Liver (tissue), 9 donors: ENCODE results near the gene KTN1. TPM values are rescaled to one million over a fixed set of nuclear protein-coding genes. Genes with fewer than 3 reads are reported as not detected.

ENCODE experiments used
- DNase-seq: peaks from one replicate; pipeline ENCODE4 v3.0.0-alpha.2; 2017; ENCODE audit warnings: low spot score
- H3K27ac ChIP-seq, 2 donors: one replicate each; pipeline ENCODE4 v1.7.0; 2013; ENCODE audit warnings: inconsistent platforms in 2 of 2, low read length in 2 of 2, control low read depth in 1 of 2, low read depth in 1 of 2, mild to moderate bottlenecking in 1 of 2
- H3K27me3 ChIP-seq, 4 donors: one replicate each; pipeline versions ENCODE4 v1.6.1 to v1.7.0; 2013; ENCODE audit warnings: low read length in 3 of 4, inconsistent platforms in 1 of 4, mild to moderate bottlenecking in 1 of 4, moderate library complexity in 1 of 4; ENCODE audit not compliant: control insufficient read depth in 4 of 4, insufficient read depth in 4 of 4
- H3K36me3 ChIP-seq, 4 donors: one replicate each; pipeline versions ENCODE4 v1.6.1 to v1.7.0; 2013; ENCODE audit warnings: low read length in 3 of 4, mild to moderate bottlenecking in 3 of 4, low read depth in 1 of 4, moderate library complexity in 1 of 4; ENCODE audit not compliant: control insufficient read depth in 4 of 4, insufficient read depth in 3 of 4
- H3K4me1 ChIP-seq, 4 donors: one replicate each; pipeline versions ENCODE4 v1.6.1 to v1.7.0; 2013; ENCODE audit warnings: low read length in 3 of 4, mild to moderate bottlenecking in 3 of 4, moderate library complexity in 1 of 4; ENCODE audit not compliant: control insufficient read depth in 4 of 4, insufficient read depth in 4 of 4
- H3K4me3 ChIP-seq, 3 donors: one replicate each; pipeline versions ENCODE4 v1.6.1 to v1.7.0; 2013; ENCODE audit warnings: low read length in 3 of 3, control low read depth in 1 of 3, low read depth in 1 of 3, mild to moderate bottlenecking in 1 of 3
- H3K9ac ChIP-seq, 2 donors: one replicate each; pipeline ENCODE4 v1.7.0; 2013; ENCODE audit warnings: low read length in 2 of 2, mild to moderate bottlenecking in 2 of 2, moderate library complexity in 2 of 2, control low read depth in 1 of 2, low read depth in 1 of 2
- H3K9me3 ChIP-seq, 4 donors: one replicate each; pipeline versions ENCODE4 v1.6.1 to v1.7.0; 2013; ENCODE audit warnings: low read length in 3 of 4; ENCODE audit not compliant: control insufficient read depth in 4 of 4
- EGR1 ChIP-seq, 2 donors: IDR thresholded peaks; 2 replicates each; pipeline ENCODE4 v1.6.1; 2016 to 2018; ENCODE audit warnings: antibody characterized with exemption in 2 of 2, low read depth in 2 of 2
- FOXA1 ChIP-seq: IDR thresholded peaks from 2 replicates; pipeline ENCODE4 v1.6.1; 2016; ENCODE audit warnings: antibody characterized with exemption
- FOXA2 ChIP-seq: IDR thresholded peaks from 2 replicates; pipeline ENCODE4 v1.6.1; 2016; ENCODE audit warnings: antibody characterized with exemption
- GABPA ChIP-seq, 2 donors: IDR thresholded peaks in 1 of 2; conservative IDR thresholded peaks in 1 of 2; 2 replicates each; pipeline ENCODE4 v1.6.1; 2016; ENCODE audit warnings: antibody characterized with exemption in 2 of 2, mild to moderate bottlenecking in 1 of 2, moderate library complexity in 1 of 2
- HNF4A ChIP-seq, 2 donors: conservative IDR thresholded peaks; 2 replicates each; pipeline ENCODE4 v1.6.1; 2016; ENCODE audit warnings: antibody characterized with exemption in 2 of 2, mild to moderate bottlenecking in 2 of 2
- HNF4G ChIP-seq: IDR thresholded peaks from 2 replicates; pipeline ENCODE4 v1.6.1; 2016; ENCODE audit warnings: antibody characterized with exemption
- JUND ChIP-seq, 2 donors: IDR thresholded peaks; 2 replicates each; pipeline ENCODE4 v1.6.1; 2016; ENCODE audit warnings: antibody characterized with exemption in 2 of 2
- NR2F2 ChIP-seq: IDR thresholded peaks from 2 replicates; pipeline ENCODE4 v1.6.1; 2016; ENCODE audit warnings: antibody characterized with exemption
- RAD21 ChIP-seq, 2 donors: IDR thresholded peaks; 2 replicates each; pipeline ENCODE4 v1.6.1; 2016; ENCODE audit warnings: antibody characterized with exemption in 2 of 2, mild to moderate bottlenecking in 2 of 2
- RXRA ChIP-seq, 2 donors: IDR thresholded peaks; 2 replicates each; pipeline ENCODE4 v1.6.1; 2017 to 2018; ENCODE audit warnings: antibody characterized with exemption in 2 of 2, mild to moderate bottlenecking in 1 of 2
- SP1 ChIP-seq: IDR thresholded peaks from 2 replicates; pipeline ENCODE4 v1.6.1; 2018; ENCODE audit warnings: antibody characterized with exemption, mild to moderate bottlenecking
- TAF1 ChIP-seq: conservative IDR thresholded peaks from 2 replicates; pipeline ENCODE4 v1.6.1; 2016; ENCODE audit warnings: antibody characterized with exemption, mild to moderate bottlenecking
- YY1 ChIP-seq: IDR thresholded peaks from 2 replicates; pipeline ENCODE4 v1.6.1; 2016; ENCODE audit warnings: antibody characterized with exemption, mild to moderate bottlenecking
- WGBS: extraction: QIAGEN DNeasy Blood & Tissue Kit; methylation state at CpG from one replicate; pipeline ENCODE4 v1.1.7; 2013; 5-methylcytosine and 5-hydroxymethylcytosine counted together
- polyA plus RNA-seq, 2 donors: library from polyadenylated mRNA; stranded (reverse) in 1 of 2; unstranded in 1 of 2; fragments of 200-250 nt in 1 of 2; fragments of >200 nt in 1 of 2; fragmentation: Nextera tagmentation in 1 of 2; extraction: Ambion mirVana in 1 of 2; gene quantifications; one replicate each; pipeline versions ENCODE4 v1.2.1 to v1.2.3, GENCODE V29; 2013 to 2015
- total RNA-seq, 2 donors: library from RNA; depleted of rRNA; stranded (reverse); fragments of >200 nt; gene quantifications; one replicate each; pipeline ENCODE4 v1.2.3, GENCODE V29; 2014
- TF ChIP-seq, protein P1 (sequence below): IDR thresholded peaks from 2 replicates; pipeline ENCODE4 v1.6.1; 2016; ENCODE audit warnings: antibody characterized with exemption
- TF ChIP-seq, protein P2 (sequence below): IDR thresholded peaks from 2 replicates; pipeline ENCODE4 v1.6.1; 2016; ENCODE audit warnings: antibody characterized with exemption, mild to moderate bottlenecking
- TF ChIP-seq, protein P3 (sequence below): fragments of 150-350 bp; IDR thresholded peaks from 2 replicates; pipeline ENCODE4 v1.5.1; 2017; ENCODE audit warnings: improper control_type of control experiment, low read depth, low read length; ENCODE audit not compliant: missing input control
- TF ChIP-seq, protein P4 (sequence below): IDR thresholded peaks from 2 replicates; pipeline ENCODE4 v1.6.1; 2016; ENCODE audit warnings: antibody characterized with exemption
- TF ChIP-seq, protein P5 (sequence below): IDR thresholded peaks from 2 replicates; pipeline ENCODE4 v1.6.1; 2016; ENCODE audit warnings: antibody characterized with exemption
- donor health status: healthy.
- donor health status: healthy.
- donor health status: healthy.
- donor health status: healthy.
- donor health status: healthy.

The KTN1 gene
- total and polyA plus RNA-seq, 4 donors = 34.9 to 141 (median 59.6) TPM

DNA sequence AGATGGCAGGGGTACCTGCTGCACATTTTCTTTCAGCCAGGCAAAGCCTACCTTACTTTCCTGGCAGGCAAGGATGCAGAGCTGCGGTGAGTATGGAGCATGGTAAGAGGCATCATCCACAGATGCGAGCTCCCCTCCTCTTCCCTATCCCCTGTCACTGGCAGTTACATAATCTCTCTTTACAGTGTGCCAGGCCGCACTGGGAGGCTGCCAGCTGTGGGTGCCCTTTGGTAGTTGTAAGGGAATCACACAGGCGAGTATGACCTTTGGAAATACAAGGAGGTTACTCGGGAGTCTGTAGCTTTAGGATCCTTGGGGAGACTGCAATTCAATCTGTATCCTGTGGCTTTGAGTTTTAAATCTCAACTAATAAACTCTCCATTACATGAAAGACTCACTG is 132.5 kb downstream of the KTN1 start:
- Histone ChIP-seq H3K27me3 (no peaks in the 10 kb centered on the region), H3K4me3 (no peak overlapping the region), H3K4me1 (peaks cover 4 to 7% (median 6%) of the 10 kb centered on the region in 4 donors), H3K9me3 (no peaks in the 10 kb centered on the region), H3K36me3 (no peaks in the 10 kb centered on the region), H3K9ac (no peak overlapping the region), H3K27ac (no peak overlapping the region)
- no peak for DNase-seq
- WGBS = 49% methylated on average over 5 of the region's 5 CpGs
- peak in 1 of 2 donors; percentile 26 for TF ChIP-seq JUND (IDR thresholded peaks at IDR 0.05)
- TF ChIP-seq HNF4G = peak; percentile 28
- TF ChIP-seq FOXA1 = peak; percentile 20
- peak; percentile 63 to 69 for TF ChIP-seq HNF4A (conservative IDR thresholded peaks at IDR 0.05)
- TF ChIP-seq NR2F2 = no peak
- TF ChIP-seq RAD21 (IDR thresholded peaks at IDR 0.05) = peak; percentile 20 to 56
- TF ChIP-seq GABPA (IDR thresholded peaks at IDR 0.05 in 1 of 2, conservative IDR thresholded peaks at IDR 0.05 in 1 of 2) = no peak
- TF ChIP-seq, protein P1, sequence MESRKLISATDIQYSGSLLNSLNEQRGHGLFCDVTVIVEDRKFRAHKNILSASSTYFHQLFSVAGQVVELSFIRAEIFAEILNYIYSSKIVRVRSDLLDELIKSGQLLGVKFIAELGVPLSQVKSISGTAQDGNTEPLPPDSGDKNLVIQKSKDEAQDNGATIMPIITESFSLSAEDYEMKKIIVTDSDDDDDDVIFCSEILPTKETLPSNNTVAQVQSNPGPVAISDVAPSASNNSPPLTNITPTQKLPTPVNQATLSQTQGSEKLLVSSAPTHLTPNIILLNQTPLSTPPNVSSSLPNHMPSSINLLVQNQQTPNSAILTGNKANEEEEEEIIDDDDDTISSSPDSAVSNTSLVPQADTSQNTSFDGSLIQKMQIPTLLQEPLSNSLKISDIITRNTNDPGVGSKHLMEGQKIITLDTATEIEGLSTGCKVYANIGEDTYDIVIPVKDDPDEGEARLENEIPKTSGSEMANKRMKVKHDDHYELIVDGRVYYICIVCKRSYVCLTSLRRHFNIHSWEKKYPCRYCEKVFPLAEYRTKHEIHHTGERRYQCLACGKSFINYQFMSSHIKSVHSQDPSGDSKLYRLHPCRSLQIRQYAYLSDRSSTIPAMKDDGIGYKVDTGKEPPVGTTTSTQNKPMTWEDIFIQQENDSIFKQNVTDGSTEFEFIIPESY = no peak
- TF ChIP-seq, protein P2, sequence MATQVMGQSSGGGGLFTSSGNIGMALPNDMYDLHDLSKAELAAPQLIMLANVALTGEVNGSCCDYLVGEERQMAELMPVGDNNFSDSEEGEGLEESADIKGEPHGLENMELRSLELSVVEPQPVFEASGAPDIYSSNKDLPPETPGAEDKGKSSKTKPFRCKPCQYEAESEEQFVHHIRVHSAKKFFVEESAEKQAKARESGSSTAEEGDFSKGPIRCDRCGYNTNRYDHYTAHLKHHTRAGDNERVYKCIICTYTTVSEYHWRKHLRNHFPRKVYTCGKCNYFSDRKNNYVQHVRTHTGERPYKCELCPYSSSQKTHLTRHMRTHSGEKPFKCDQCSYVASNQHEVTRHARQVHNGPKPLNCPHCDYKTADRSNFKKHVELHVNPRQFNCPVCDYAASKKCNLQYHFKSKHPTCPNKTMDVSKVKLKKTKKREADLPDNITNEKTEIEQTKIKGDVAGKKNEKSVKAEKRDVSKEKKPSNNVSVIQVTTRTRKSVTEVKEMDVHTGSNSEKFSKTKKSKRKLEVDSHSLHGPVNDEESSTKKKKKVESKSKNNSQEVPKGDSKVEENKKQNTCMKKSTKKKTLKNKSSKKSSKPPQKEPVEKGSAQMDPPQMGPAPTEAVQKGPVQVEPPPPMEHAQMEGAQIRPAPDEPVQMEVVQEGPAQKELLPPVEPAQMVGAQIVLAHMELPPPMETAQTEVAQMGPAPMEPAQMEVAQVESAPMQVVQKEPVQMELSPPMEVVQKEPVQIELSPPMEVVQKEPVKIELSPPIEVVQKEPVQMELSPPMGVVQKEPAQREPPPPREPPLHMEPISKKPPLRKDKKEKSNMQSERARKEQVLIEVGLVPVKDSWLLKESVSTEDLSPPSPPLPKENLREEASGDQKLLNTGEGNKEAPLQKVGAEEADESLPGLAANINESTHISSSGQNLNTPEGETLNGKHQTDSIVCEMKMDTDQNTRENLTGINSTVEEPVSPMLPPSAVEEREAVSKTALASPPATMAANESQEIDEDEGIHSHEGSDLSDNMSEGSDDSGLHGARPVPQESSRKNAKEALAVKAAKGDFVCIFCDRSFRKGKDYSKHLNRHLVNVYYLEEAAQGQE = no peak
- TF ChIP-seq, protein P3, sequence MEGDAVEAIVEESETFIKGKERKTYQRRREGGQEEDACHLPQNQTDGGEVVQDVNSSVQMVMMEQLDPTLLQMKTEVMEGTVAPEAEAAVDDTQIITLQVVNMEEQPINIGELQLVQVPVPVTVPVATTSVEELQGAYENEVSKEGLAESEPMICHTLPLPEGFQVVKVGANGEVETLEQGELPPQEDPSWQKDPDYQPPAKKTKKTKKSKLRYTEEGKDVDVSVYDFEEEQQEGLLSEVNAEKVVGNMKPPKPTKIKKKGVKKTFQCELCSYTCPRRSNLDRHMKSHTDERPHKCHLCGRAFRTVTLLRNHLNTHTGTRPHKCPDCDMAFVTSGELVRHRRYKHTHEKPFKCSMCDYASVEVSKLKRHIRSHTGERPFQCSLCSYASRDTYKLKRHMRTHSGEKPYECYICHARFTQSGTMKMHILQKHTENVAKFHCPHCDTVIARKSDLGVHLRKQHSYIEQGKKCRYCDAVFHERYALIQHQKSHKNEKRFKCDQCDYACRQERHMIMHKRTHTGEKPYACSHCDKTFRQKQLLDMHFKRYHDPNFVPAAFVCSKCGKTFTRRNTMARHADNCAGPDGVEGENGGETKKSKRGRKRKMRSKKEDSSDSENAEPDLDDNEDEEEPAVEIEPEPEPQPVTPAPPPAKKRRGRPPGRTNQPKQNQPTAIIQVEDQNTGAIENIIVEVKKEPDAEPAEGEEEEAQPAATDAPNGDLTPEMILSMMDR = no peak
- peak; percentile 51 for TF ChIP-seq FOXA2
- TF ChIP-seq EGR1 (IDR thresholded peaks at IDR 0.05; ENCODE audit: low read depth in 2 of 2) = no peak
- TF ChIP-seq SP1 = peak; percentile 35
- TF ChIP-seq, protein P4, sequence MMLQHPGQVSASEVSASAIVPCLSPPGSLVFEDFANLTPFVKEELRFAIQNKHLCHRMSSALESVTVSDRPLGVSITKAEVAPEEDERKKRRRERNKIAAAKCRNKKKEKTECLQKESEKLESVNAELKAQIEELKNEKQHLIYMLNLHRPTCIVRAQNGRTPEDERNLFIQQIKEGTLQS = no peak
- TF ChIP-seq, protein P5, sequence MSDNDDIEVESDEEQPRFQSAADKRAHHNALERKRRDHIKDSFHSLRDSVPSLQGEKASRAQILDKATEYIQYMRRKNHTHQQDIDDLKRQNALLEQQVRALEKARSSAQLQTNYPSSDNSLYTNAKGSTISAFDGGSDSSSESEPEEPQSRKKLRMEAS = no peak
- no peak for TF ChIP-seq YY1
- peak; percentile 59 to 61 for TF ChIP-seq RXRA (IDR thresholded peaks at IDR 0.05)
- no peak for TF ChIP-seq TAF1
